Measurements from ENCODE around the gene PANK2.

DNA sequence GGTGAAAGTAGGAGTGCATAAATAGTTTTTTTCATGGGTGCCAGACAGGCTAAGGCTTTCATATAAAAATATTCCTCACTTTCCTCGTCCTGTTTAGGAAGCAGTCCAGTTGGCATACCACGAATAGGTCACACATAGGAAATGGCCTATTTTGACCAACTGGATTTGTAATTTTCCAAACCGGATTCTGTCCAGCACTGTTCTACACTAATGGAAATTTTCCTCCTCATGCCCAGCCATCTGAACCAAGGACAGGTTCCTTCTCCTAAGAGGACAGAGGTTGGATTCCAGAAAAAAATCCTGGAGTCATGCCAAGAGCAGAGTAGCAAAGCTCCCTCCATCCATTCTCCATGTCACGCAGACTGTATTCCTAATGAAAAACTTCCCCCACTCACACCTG lies 43.1 kb downstream of the PANK2 start:
- TF ChIP-seq CREB1 (IDR thresholded peaks at IDR 0.05; ENCODE audit: low read depth) = no peak
- no peak for TF ChIP-seq MXI1 (IDR thresholded peaks at IDR 0.05; ENCODE audit: low read depth, low read length)
- no peak for TF ChIP-seq CTCF (IDR thresholded peaks at IDR 0.05 in 2 of 3, conservative IDR thresholded peaks at IDR 0.05 in 1 of 3; ENCODE audit: control insufficient read depth in 2 of 3, extremely low read depth in 1 of 3, insufficient read depth in 1 of 3, low read depth in 3 of 3, low read length in 3 of 3)
- TF ChIP-seq ESRRA (IDR thresholded peaks at IDR 0.05; ENCODE audit: low read length) = no peak

All from GM12878 (cell line).